PC-3 (cell line): Measurements from ENCODE around the gene GPRC5C.

Experiments used
- EZH2 ChIP-seq: fragments of 300-600 bp; sonication (generic); IDR thresholded peaks from one replicate; pipeline ENCODE4 v1.6.1; 2017; ENCODE audit warnings: antibody characterized with exemption, mild to moderate bottlenecking, low read length; ENCODE audit not compliant: unreplicated experiment
- TF ChIP-seq, protein P1 (sequence below): fragments of 300-600 bp; sonication (generic); conservative IDR thresholded peaks from 2 replicates; pipeline ENCODE4 v1.5.1; 2017; ENCODE audit warnings: antibody characterized with exemption, low read depth, mild to moderate bottlenecking, low read length

DNA sequence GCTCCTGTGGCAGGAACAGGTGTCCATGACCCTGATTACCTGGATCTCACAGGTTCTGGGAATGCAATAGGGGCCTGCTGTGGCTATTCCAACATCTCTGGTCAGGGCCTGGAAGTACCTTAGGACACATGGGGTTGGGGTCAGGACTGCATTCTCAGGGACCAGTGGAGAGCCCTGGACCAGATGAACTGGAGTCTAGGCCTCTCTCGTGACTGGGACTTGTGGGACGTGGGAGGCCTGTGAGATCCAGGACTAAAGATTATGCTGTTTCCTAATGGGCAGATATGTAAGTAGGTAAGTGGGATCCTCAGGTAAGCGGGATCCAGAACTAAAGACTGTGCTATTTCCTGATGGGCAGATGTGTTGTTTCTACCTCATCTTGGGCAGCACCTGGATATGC, 18.3 kb downstream of the GPRC5C start:
- TF ChIP-seq, protein P1, sequence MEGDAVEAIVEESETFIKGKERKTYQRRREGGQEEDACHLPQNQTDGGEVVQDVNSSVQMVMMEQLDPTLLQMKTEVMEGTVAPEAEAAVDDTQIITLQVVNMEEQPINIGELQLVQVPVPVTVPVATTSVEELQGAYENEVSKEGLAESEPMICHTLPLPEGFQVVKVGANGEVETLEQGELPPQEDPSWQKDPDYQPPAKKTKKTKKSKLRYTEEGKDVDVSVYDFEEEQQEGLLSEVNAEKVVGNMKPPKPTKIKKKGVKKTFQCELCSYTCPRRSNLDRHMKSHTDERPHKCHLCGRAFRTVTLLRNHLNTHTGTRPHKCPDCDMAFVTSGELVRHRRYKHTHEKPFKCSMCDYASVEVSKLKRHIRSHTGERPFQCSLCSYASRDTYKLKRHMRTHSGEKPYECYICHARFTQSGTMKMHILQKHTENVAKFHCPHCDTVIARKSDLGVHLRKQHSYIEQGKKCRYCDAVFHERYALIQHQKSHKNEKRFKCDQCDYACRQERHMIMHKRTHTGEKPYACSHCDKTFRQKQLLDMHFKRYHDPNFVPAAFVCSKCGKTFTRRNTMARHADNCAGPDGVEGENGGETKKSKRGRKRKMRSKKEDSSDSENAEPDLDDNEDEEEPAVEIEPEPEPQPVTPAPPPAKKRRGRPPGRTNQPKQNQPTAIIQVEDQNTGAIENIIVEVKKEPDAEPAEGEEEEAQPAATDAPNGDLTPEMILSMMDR: no peak
- no peak for TF ChIP-seq EZH2
